Liver (tissue), 9 donors: Measurements from ENCODE around the gene TBL1X. TPM values are rescaled to one million over a fixed set of nuclear protein-coding genes. Genes with fewer than 3 reads are reported as not detected.

Source experiments
- DNase-seq: peaks from one replicate; pipeline ENCODE4 v3.0.0-alpha.2; 2017; ENCODE audit warnings: low spot score
- H3K27ac ChIP-seq, 2 donors: one replicate each; pipeline ENCODE4 v1.7.0; 2013; ENCODE audit warnings: inconsistent platforms in 2 of 2, low read length in 2 of 2, control low read depth in 1 of 2, low read depth in 1 of 2, mild to moderate bottlenecking in 1 of 2
- H3K27me3 ChIP-seq, 4 donors: one replicate each; pipeline versions ENCODE4 v1.6.1 to v1.7.0; 2013; ENCODE audit warnings: low read length in 3 of 4, inconsistent platforms in 1 of 4, mild to moderate bottlenecking in 1 of 4, moderate library complexity in 1 of 4; ENCODE audit not compliant: control insufficient read depth in 4 of 4, insufficient read depth in 4 of 4
- H3K36me3 ChIP-seq, 4 donors: one replicate each; pipeline versions ENCODE4 v1.6.1 to v1.7.0; 2013; ENCODE audit warnings: low read length in 3 of 4, mild to moderate bottlenecking in 3 of 4, low read depth in 1 of 4, moderate library complexity in 1 of 4; ENCODE audit not compliant: control insufficient read depth in 4 of 4, insufficient read depth in 3 of 4
- H3K4me1 ChIP-seq, 4 donors: one replicate each; pipeline versions ENCODE4 v1.6.1 to v1.7.0; 2013; ENCODE audit warnings: low read length in 3 of 4, mild to moderate bottlenecking in 3 of 4, moderate library complexity in 1 of 4; ENCODE audit not compliant: control insufficient read depth in 4 of 4, insufficient read depth in 4 of 4
- H3K4me3 ChIP-seq, 3 donors: one replicate each; pipeline versions ENCODE4 v1.6.1 to v1.7.0; 2013; ENCODE audit warnings: low read length in 3 of 3, control low read depth in 1 of 3, low read depth in 1 of 3, mild to moderate bottlenecking in 1 of 3
- H3K9ac ChIP-seq, 2 donors: one replicate each; pipeline ENCODE4 v1.7.0; 2013; ENCODE audit warnings: low read length in 2 of 2, mild to moderate bottlenecking in 2 of 2, moderate library complexity in 2 of 2, control low read depth in 1 of 2, low read depth in 1 of 2
- H3K9me3 ChIP-seq, 4 donors: one replicate each; pipeline versions ENCODE4 v1.6.1 to v1.7.0; 2013; ENCODE audit warnings: low read length in 3 of 4; ENCODE audit not compliant: control insufficient read depth in 4 of 4
- ATF3 ChIP-seq: IDR thresholded peaks from 2 replicates; pipeline ENCODE4 v1.6.1; 2016; ENCODE audit warnings: antibody characterized with exemption
- EGR1 ChIP-seq, 2 donors: IDR thresholded peaks; 2 replicates each; pipeline ENCODE4 v1.6.1; 2016 to 2018; ENCODE audit warnings: antibody characterized with exemption in 2 of 2, low read depth in 2 of 2
- FOXA1 ChIP-seq: IDR thresholded peaks from 2 replicates; pipeline ENCODE4 v1.6.1; 2016; ENCODE audit warnings: antibody characterized with exemption
- FOXA2 ChIP-seq: IDR thresholded peaks from 2 replicates; pipeline ENCODE4 v1.6.1; 2016; ENCODE audit warnings: antibody characterized with exemption
- GABPA ChIP-seq, 2 donors: IDR thresholded peaks in 1 of 2; conservative IDR thresholded peaks in 1 of 2; 2 replicates each; pipeline ENCODE4 v1.6.1; 2016; ENCODE audit warnings: antibody characterized with exemption in 2 of 2, mild to moderate bottlenecking in 1 of 2, moderate library complexity in 1 of 2
- HNF4A ChIP-seq, 2 donors: conservative IDR thresholded peaks; 2 replicates each; pipeline ENCODE4 v1.6.1; 2016; ENCODE audit warnings: antibody characterized with exemption in 2 of 2, mild to moderate bottlenecking in 2 of 2
- HNF4G ChIP-seq: IDR thresholded peaks from 2 replicates; pipeline ENCODE4 v1.6.1; 2016; ENCODE audit warnings: antibody characterized with exemption
- JUND ChIP-seq, 2 donors: IDR thresholded peaks; 2 replicates each; pipeline ENCODE4 v1.6.1; 2016; ENCODE audit warnings: antibody characterized with exemption in 2 of 2
- MAX ChIP-seq: IDR thresholded peaks from 2 replicates; pipeline ENCODE4 v1.6.1; 2016; ENCODE audit warnings: antibody characterized with exemption
- NR2F2 ChIP-seq: IDR thresholded peaks from 2 replicates; pipeline ENCODE4 v1.6.1; 2016; ENCODE audit warnings: antibody characterized with exemption
- RAD21 ChIP-seq, 2 donors: IDR thresholded peaks; 2 replicates each; pipeline ENCODE4 v1.6.1; 2016; ENCODE audit warnings: antibody characterized with exemption in 2 of 2, mild to moderate bottlenecking in 2 of 2
- REST ChIP-seq: IDR thresholded peaks from 2 replicates; pipeline ENCODE4 v1.6.1; 2016; ENCODE audit warnings: antibody characterized with exemption, mild to moderate bottlenecking
- RXRA ChIP-seq, 2 donors: IDR thresholded peaks; 2 replicates each; pipeline ENCODE4 v1.6.1; 2017 to 2018; ENCODE audit warnings: antibody characterized with exemption in 2 of 2, mild to moderate bottlenecking in 1 of 2
- SP1 ChIP-seq: IDR thresholded peaks from 2 replicates; pipeline ENCODE4 v1.6.1; 2018; ENCODE audit warnings: antibody characterized with exemption, mild to moderate bottlenecking
- TAF1 ChIP-seq: conservative IDR thresholded peaks from 2 replicates; pipeline ENCODE4 v1.6.1; 2016; ENCODE audit warnings: antibody characterized with exemption, mild to moderate bottlenecking
- YY1 ChIP-seq: IDR thresholded peaks from 2 replicates; pipeline ENCODE4 v1.6.1; 2016; ENCODE audit warnings: antibody characterized with exemption, mild to moderate bottlenecking
- ZBTB33 ChIP-seq: IDR thresholded peaks from 2 replicates; pipeline ENCODE4 v1.6.1; 2016; ENCODE audit warnings: antibody characterized with exemption
- WGBS: extraction: QIAGEN DNeasy Blood & Tissue Kit; methylation state at CpG from one replicate; pipeline ENCODE4 v1.1.7; 2013; 5-methylcytosine and 5-hydroxymethylcytosine counted together
- polyA plus RNA-seq, 2 donors: library from polyadenylated mRNA; stranded (reverse) in 1 of 2; unstranded in 1 of 2; fragments of 200-250 nt in 1 of 2; fragments of >200 nt in 1 of 2; fragmentation: Nextera tagmentation in 1 of 2; extraction: Ambion mirVana in 1 of 2; gene quantifications; one replicate each; pipeline versions ENCODE4 v1.2.1 to v1.2.3, GENCODE V29; 2013 to 2015
- total RNA-seq, 2 donors: library from RNA; depleted of rRNA; stranded (reverse); fragments of >200 nt; gene quantifications; one replicate each; pipeline ENCODE4 v1.2.3, GENCODE V29; 2014
- donor health status: healthy.
- donor health status: healthy.
- donor health status: healthy.
- donor health status: healthy.
- donor health status: healthy.

Gene TBL1X
- total and polyA plus RNA-seq, 4 donors = 11.2 to 15.1 (median 11.8) TPM

GRCh38 chrX:9581771-9582385 is 117.0 kb downstream of the TBL1X start:
- Histone ChIP-seq H3K27me3 (no peaks in the 10 kb centered on the region), H3K9ac (no peak overlapping the region), H3K27ac (no peak overlapping the region), H3K36me3 (no peaks in the 10 kb centered on the region), H3K4me3 (no peak overlapping the region), H3K9me3 (no peaks in the 10 kb centered on the region), H3K4me1 (peaks cover 0 to 7% (median 3%) of the 10 kb centered on the region in 4 donors)
- TF ChIP-seq EGR1 (IDR thresholded peaks at IDR 0.05; ENCODE audit: low read depth in 2 of 2) = no peak
- TF ChIP-seq JUND (IDR thresholded peaks at IDR 0.05) = no peak
- no peak for TF ChIP-seq YY1
- no peak for TF ChIP-seq RAD21 (IDR thresholded peaks at IDR 0.05)
- no peak for TF ChIP-seq SP1
- TF ChIP-seq HNF4G = no peak
- TF ChIP-seq RXRA (IDR thresholded peaks at IDR 0.05) = no peak
- TF ChIP-seq TAF1 = no peak
- TF ChIP-seq GABPA (IDR thresholded peaks at IDR 0.05 in 1 of 2, conservative IDR thresholded peaks at IDR 0.05 in 1 of 2) = no peak
- no peak for TF ChIP-seq NR2F2
- 60% methylated on average over 8 of the region's 8 CpGs for WGBS
- DNase-seq = no peak

- no peak for DNase-seq
- Histone ChIP-seq H3K27me3 (no peaks in the 10 kb centered on the region), H3K4me3 (no peak overlapping the region), H3K9me3 (no peaks in the 10 kb centered on the region), H3K27ac (no peak overlapping the region), H3K9ac (no peak overlapping the region), H3K36me3 (no peaks in the 10 kb centered on the region), H3K4me1 (peaks cover 0 to 7% (median 3%) of the 10 kb centered on the region in 4 donors)
- no peak for TF ChIP-seq FOXA2
- TF ChIP-seq HNF4G = no peak
- no peak for TF ChIP-seq JUND (IDR thresholded peaks at IDR 0.05)
- TF ChIP-seq SP1 = no peak
- no peak for TF ChIP-seq TAF1
- no peak for TF ChIP-seq ATF3
- WGBS = 80% methylated on average over 3 of the region's 3 CpGs
Measured at GRCh38 chrX:9582956-9583355, 118.1 kb downstream of the TBL1X start.

GRCh38 chrX:9586992-9587392 is 122.1 kb downstream of the TBL1X start:
- 85% methylated on average over 14 of the region's 14 CpGs for WGBS
- no peaks in the 10 kb centered on the region for H3K9me3 ChIP-seq
- no peak overlapping the region for H3K9ac ChIP-seq
- H3K27ac ChIP-seq = no peak overlapping the region
- H3K4me3 ChIP-seq = no peak overlapping the region
- no peaks in the 10 kb centered on the region for H3K36me3 ChIP-seq
- peaks cover 0 to 4% (median 2%) of the 10 kb centered on the region in 4 donors for H3K4me1 ChIP-seq
- TF ChIP-seq JUND (IDR thresholded peaks at IDR 0.05) (no peak), HNF4A (conservative IDR thresholded peaks at IDR 0.05) (no peak), FOXA2 (no peak), NR2F2 (no peak), MAX (no peak), TAF1 (no peak), SP1 (no peak), REST (no peak), ZBTB33 (no peak), FOXA1 (no peak), RAD21 (IDR thresholded peaks at IDR 0.05) (no peak), GABPA (IDR thresholded peaks at IDR 0.05 in 1 of 2, conservative IDR thresholded peaks at IDR 0.05 in 1 of 2) (no peak), RXRA (IDR thresholded peaks at IDR 0.05) (no peak), EGR1 (IDR thresholded peaks at IDR 0.05; ENCODE audit: low read depth in 2 of 2) (no peak), HNF4G (no peak), ATF3 (no peak), YY1 (no peak)
- no peaks in the 10 kb centered on the region for H3K27me3 ChIP-seq
- DNase-seq = no peak
